ENCODE measurements around the gene NRM. TPM values are rescaled to one million over a fixed set of nuclear protein-coding genes. Genes with fewer than 3 reads are reported as not detected.
"Not testable (repeated sequence)": the region's sequence is repeated elsewhere in the genome, so short reads cannot be mapped to it uniquely, and the experiment has no call there.

NRM gene
- total and polyA plus RNA-seq, 5 experiments from 2014 or later: 2.4 to 5.4 (median 3.7) TPM

GRCh38 chr6:30717845-30718720, 27.3 kb upstream of the NRM start:
- not testable (repeated sequence) for H3K9me3 Mint-ChIP-seq
- peaks cover 0 to 35% (median 17%) of the 10 kb centered on the region in 3 donors for H3K36me3 Mint-ChIP-seq

GRCh38 chr6:30717129-30717844, 26.5 kb upstream of the NRM start, which contains the start of gene MDC1:
MDC1 (minus strand) TSS chr6:30717281; CDS start chr6:30715175, 2,106 bp downstream.
- Mint-ChIP-seq H3K4me3 (peak within 1 kb of the TSS; percentile 87 to 99 (median 97)), H3K27ac (peak within 1 kb of the TSS; percentile 97 to 100 (median 99)), H3K4me1 (peaks cover 33 to 59% (median 57%) of the 10 kb centered on the region in 4 donors), H3K36me3 (peaks cover 0 to 35% (median 19%) of the 10 kb centered on the region in 3 donors), H3K27me3 (no peaks in the 10 kb centered on the region), H3K9me3 (no peaks in the 10 kb centered on the region)
- ATAC-seq (peak; percentile 75 to 80), DNase-seq (peak; percentile 91 to 100 (median 98))
- POLR2A ChIA-PET: interaction anchor here (0.5 to 14.3 kb wide), 26 partner anchors 12 to 651 kb away, joined by 3 to 594 read pairs (median 4); partner anchors contain the start of genes ABCF1, DHX16, GNL1 and MRPS18B

More at GRCh38 chr6:30717845-30718720, 27.3 kb upstream of the NRM start:
- DNase-seq, ATAC-seq, H3K27me3 Mint-ChIP-seq: not testable (repeated sequence)
- Mint-ChIP-seq H3K4me3 (peak overlapping the region; percentile 87 to 99 (median 97)), H3K4me1 (peaks cover 36 to 60% (median 57%) of the 10 kb centered on the region in 4 donors), H3K27ac (peak overlapping the region; percentile 97 to 100 (median 99))
- POLR2A ChIA-PET: interaction anchor here (0.5 to 14.3 kb wide), 22 partner anchors 12 to 376 kb away, joined by 3 to 594 read pairs (median 5); partner anchors contain the start of genes ABCF1, DHX16, GNL1 and MRPS18B

GRCh38 chr6:30716879-30717128, 26.0 kb upstream of the NRM start:
- Mint-ChIP-seq H3K4me1 (peaks cover 35 to 59% (median 57%) of the 10 kb centered on the region in 4 donors), H3K27me3 (no peaks in the 10 kb centered on the region), H3K4me3 (peak overlapping the region; percentile 87 to 99 (median 97)), H3K27ac (peak overlapping the region; percentile 97 to 100 (median 99)), H3K36me3 (peaks cover 0 to 40% (median 24%) of the 10 kb centered on the region in 3 donors), H3K9me3 (no peaks in the 10 kb centered on the region)
- ATAC-seq (no peak), DNase-seq (no peak)
- POLR2A ChIA-PET: interaction anchor here (0.6 to 14.3 kb wide), 22 partner anchors 11 to 650 kb away, joined by 3 to 594 read pairs (median 5); partner anchors contain the start of genes ABCF1, DHX16, GNL1 and MRPS18B

- H3K27ac Mint-ChIP-seq: no peak overlapping the region
- DNase-seq: no peak
- H3K4me1 Mint-ChIP-seq: peaks cover 30 to 52% (median 48%) of the 10 kb centered on the region in 4 donors
- peaks cover 0 to 54% (median 24%) of the 10 kb centered on the region in 3 donors for H3K36me3 Mint-ChIP-seq
- no peaks in the 10 kb centered on the region for H3K9me3 Mint-ChIP-seq
- POLR2A ChIA-PET: interaction anchor here (14.3 kb wide), 1 partner anchor 36 kb away, joined by 594 read pairs; the partner anchor contains the start of gene DHX16
- no peaks in the 10 kb centered on the region for H3K27me3 Mint-ChIP-seq
- no peak overlapping the region for H3K4me3 Mint-ChIP-seq
- no peak for ATAC-seq
Measured at GRCh38 chr6:30714263-30714662, 23.5 kb upstream of the NRM start.

GRCh38 chr6:30712441-30712945, 21.7 kb upstream of the NRM start:
- H3K27me3 Mint-ChIP-seq: no peaks in the 10 kb centered on the region
- DNase-seq (no peak), ATAC-seq (no peak)
- H3K9me3 Mint-ChIP-seq: no peaks in the 10 kb centered on the region
- POLR2A ChIA-PET: interaction anchor here (1.0 to 14.3 kb wide), 5 partner anchors 9 to 88 kb away, joined by 3 to 594 read pairs (median 4); partner anchors contain the start of gene DHX16
- H3K4me1 Mint-ChIP-seq: peaks cover 32 to 43% (median 39%) of the 10 kb centered on the region in 4 donors
- peaks cover 6 to 66% (median 25%) of the 10 kb centered on the region in 3 donors for H3K36me3 Mint-ChIP-seq
- peak overlapping the region in 1 of 10 donors; percentile 34 for H3K4me3 Mint-ChIP-seq
- H3K27ac Mint-ChIP-seq: peak overlapping the region in 3 of 10 donors; percentile 56 to 83 (median 70)

- peaks cover 6 to 72% (median 28%) of the 10 kb centered on the region in 3 donors for H3K36me3 Mint-ChIP-seq
- H3K9me3 Mint-ChIP-seq: no peaks in the 10 kb centered on the region
- no peaks in the 10 kb centered on the region for H3K27me3 Mint-ChIP-seq
- peak overlapping the region in 3 of 10 donors; percentile 26 to 36 (median 34) for H3K4me3 Mint-ChIP-seq
- DNase-seq (no peak), ATAC-seq (no peak)
- POLR2A ChIA-PET: interaction anchor here (0.6 to 14.3 kb wide), 6 partner anchors 8 to 89 kb away, joined by 3 to 594 read pairs (median 4); partner anchors contain the start of gene DHX16
- peak overlapping the region in 6 of 10 donors; percentile 26 to 83 (median 60) for H3K27ac Mint-ChIP-seq
- H3K4me1 Mint-ChIP-seq: peaks cover 31 to 37% (median 33%) of the 10 kb centered on the region in 4 donors
Measured at GRCh38 chr6:30711758-30712380, 21.1 kb upstream of the NRM start.

GRCh38 chr6:30709101-30709868, 18.5 kb upstream of the NRM start:
- no peaks in the 10 kb centered on the region for H3K27me3 Mint-ChIP-seq
- no peak overlapping the region for H3K4me3 Mint-ChIP-seq
- H3K27ac Mint-ChIP-seq: peak overlapping the region in 1 of 10 donors; percentile 46
- H3K4me1 Mint-ChIP-seq: peaks cover 15 to 26% (median 21%) of the 10 kb centered on the region in 4 donors
- POLR2A ChIA-PET: interaction anchor here (0.6 to 1.0 kb wide), 4 partner anchors 10 to 102 kb away, joined by 3 to 6 read pairs (median 3); no protein-coding TSS in a partner anchor
- ATAC-seq: no peak
- no peak for DNase-seq
- no peaks in the 10 kb centered on the region for H3K9me3 Mint-ChIP-seq
- peaks cover 6 to 81% (median 35%) of the 10 kb centered on the region in 3 donors for H3K36me3 Mint-ChIP-seq

GRCh38 chr6:30707281-30707850, 16.6 kb upstream of the NRM start:
- no peak for ATAC-seq
- peaks cover 6 to 79% (median 26%) of the 10 kb centered on the region in 3 donors for H3K36me3 Mint-ChIP-seq
- POLR2A ChIA-PET: interaction anchor here (3.8 kb wide), 1 partner anchor 10 kb away, joined by 21 read pairs; the partner anchor contains the start of gene MDC1
- H3K27me3 Mint-ChIP-seq: no peaks in the 10 kb centered on the region
- peaks cover 9 to 28% (median 16%) of the 10 kb centered on the region in 4 donors for H3K4me1 Mint-ChIP-seq
- no peak overlapping the region for H3K4me3 Mint-ChIP-seq
- DNase-seq: peak in 1 of 10 donors; percentile 46
- H3K27ac Mint-ChIP-seq: peak overlapping the region in 2 of 10 donors; percentile 26 to 73
- no peaks in the 10 kb centered on the region for H3K9me3 Mint-ChIP-seq

GRCh38 chr6:30705620-30706019, 14.8 kb upstream of the NRM start:
- H3K4me3 Mint-ChIP-seq: no peak overlapping the region
- ATAC-seq (no peak), DNase-seq (peak in 1 of 10 donors; percentile 18)
- peaks cover 0 to 18% (median 10%) of the 10 kb centered on the region in 4 donors for H3K4me1 Mint-ChIP-seq
- no peaks in the 10 kb centered on the region for H3K9me3 Mint-ChIP-seq
- H3K27me3 Mint-ChIP-seq: no peaks in the 10 kb centered on the region
- H3K36me3 Mint-ChIP-seq: peaks cover 6 to 72% (median 20%) of the 10 kb centered on the region in 3 donors
- peak overlapping the region in 3 of 10 donors; percentile 58 to 70 (median 66) for H3K27ac Mint-ChIP-seq
- POLR2A ChIA-PET: interaction anchor here (0.5 to 3.8 kb wide), 5 partner anchors 9 to 232 kb away, joined by 3 to 21 read pairs (median 6); partner anchors contain the start of gene MDC1

- ATAC-seq (no peak), DNase-seq (no peak)
- POLR2A ChIA-PET: interaction anchor here (1.0 to 3.8 kb wide), 4 partner anchors 9 to 19 kb away, joined by 3 to 21 read pairs (median 9); partner anchors contain the start of gene MDC1
- Mint-ChIP-seq H3K36me3 (peaks cover 6 to 81% (median 20%) of the 10 kb centered on the region in 3 donors), H3K4me3 (no peak overlapping the region), H3K9me3 (no peaks in the 10 kb centered on the region), H3K4me1 (peaks cover 0 to 18% (median 10%) of the 10 kb centered on the region in 4 donors), H3K27me3 (no peaks in the 10 kb centered on the region), H3K27ac (peak overlapping the region in 2 of 10 donors; percentile 32 to 58)
Measured at GRCh38 chr6:30703821-30704220, 13.0 kb upstream of the NRM start.

Measured in naive thymus-derived CD8-positive, alpha-beta T cell (primary cell).